GM19025 (cell line): Measurements from ENCODE around the gene PACSIN3.
"Not testable (repeated sequence)": the region's sequence is repeated elsewhere in the genome, so short reads cannot be mapped to it uniquely, and the experiment has no call there.

Source experiments
- ATAC-seq: cut with Tn5 transposase; IDR thresholded peaks from one replicate; pipeline ENCODE4 v1.9.1; 2021; ENCODE audit warnings: mild to moderate bottlenecking, low read depth, moderate library complexity; ENCODE audit not compliant: unreplicated experiment

PACSIN3 gene

GRCh38 chr11:47198161-47198560 lies 11.9 kb upstream of the PACSIN3 start:
- not testable (repeated sequence) for ATAC-seq

- no peak for ATAC-seq
Observed at GRCh38 chr11:47192111-47192510, 5.9 kb upstream of the PACSIN3 start.

GRCh38 chr11:47191137-47191536 lies 4.9 kb upstream of the PACSIN3 start:
- not testable (repeated sequence) for ATAC-seq

GRCh38 chr11:47189100-47189834 lies 3.0 kb upstream of the PACSIN3 start:
- ATAC-seq, result no peak

GRCh38 chr11:47188259-47188658 lies 2.0 kb upstream of the PACSIN3 start:
- no peak for ATAC-seq

GRCh38 chr11:47187723-47188122 lies 1.5 kb upstream of the PACSIN3 start:
- ATAC-seq, result no peak

GRCh38 chr11:47186700-47187695 lies 764 bp upstream of the PACSIN3 start:
- no peak for ATAC-seq

GRCh38 chr11:47185305-47186075 lies 744 bp downstream of the PACSIN3 start:
- no peak for ATAC-seq

- no peak for ATAC-seq
Observed at GRCh38 chr11:47184711-47185304, 1.4 kb downstream of the PACSIN3 start.

GRCh38 chr11:47183969-47184368 lies 2.3 kb downstream of the PACSIN3 start:
- ATAC-seq, result no peak

GRCh38 chr11:47183031-47183856 lies 3.0 kb downstream of the PACSIN3 start:
- ATAC-seq, result no peak

- no peak for ATAC-seq
Observed at GRCh38 chr11:47182380-47182779, 3.9 kb downstream of the PACSIN3 start.

- no peak for ATAC-seq
Observed at GRCh38 chr11:47181271-47181670, 5.0 kb downstream of the PACSIN3 start.

GRCh38 chr11:47180006-47180787 lies 6.0 kb downstream of the PACSIN3 start:
- no peak for ATAC-seq

GRCh38 chr11:47179655-47179991 lies 6.6 kb downstream of the PACSIN3 start:
- ATAC-seq, result no peak

- no peak for ATAC-seq
Observed at GRCh38 chr11:47178737-47179654, 7.2 kb downstream of the PACSIN3 start.

- ATAC-seq, result no peak
Observed at GRCh38 chr11:47178316-47178715, 7.9 kb downstream of the PACSIN3 start.

GRCh38 chr11:47177846-47178245 lies 8.4 kb downstream of the PACSIN3 start:
- ATAC-seq, result no peak
